Muscle of arm (tissue), 12 donors: ENCODE data around the gene UPF1. TPM values are rescaled to one million over a fixed set of nuclear protein-coding genes. Genes with fewer than 3 reads are reported as not detected.
A peak's percentile ranks its signal among the peaks of the same experiment; 100 is the strongest.
"Not testable (repeated sequence)": the region's sequence is repeated elsewhere in the genome, so short reads cannot be mapped to it uniquely, and the experiment has no call there.

Source experiments
- DNase-seq: peaks from one replicate; pipeline ENCODE4 v3.0.0-alpha.2; 2013
- polyA plus RNA-seq, 12 donors: library from polyadenylated mRNA; unstranded; fragments of 120-200 nt; gene quantifications; one replicate each; pipeline ENCODE4 v1.2.1, GENCODE V29; 2013; ENCODE audit not compliant: insufficient read length in 12 of 12

The UPF1 gene
- polyA plus RNA-seq, 12 donors, result 25.3 to 86.6 (median 33.8) TPM; not detected in 1

- no peak for DNase-seq
These were observed 35.5 kb upstream of the UPF1 start for GRCh38 chr19:18796239-18796638.

- no peak for DNase-seq
These were observed 33.1 kb upstream of the UPF1 start for GRCh38 chr19:18798384-18799352.

- no peak for DNase-seq
These were observed 32.3 kb upstream of the UPF1 start for GRCh38 chr19:18799389-18799970.

- DNase-seq, result no peak
These were observed 31.7 kb upstream of the UPF1 start for GRCh38 chr19:18800079-18800478.

GRCh38 chr19:18800636-18801035 is 31.1 kb upstream of the UPF1 start:
- DNase-seq, result no peak

GRCh38 chr19:18802354-18802753 is 29.4 kb upstream of the UPF1 start:
- no peak for DNase-seq

- no peak for DNase-seq
These were observed 28.1 kb upstream of the UPF1 start for GRCh38 chr19:18803550-18804138.

GRCh38 chr19:18804139-18804601 is 27.6 kb upstream of the UPF1 start:
- no peak for DNase-seq

- DNase-seq, result no peak
These were observed 27.1 kb upstream of the UPF1 start for GRCh38 chr19:18804643-18805042.

- peak; percentile 74 for DNase-seq
These were observed 23.9 kb upstream of the UPF1 start for GRCh38 chr19:18807861-18808331.

GRCh38 chr19:18809149-18809868 is 22.4 kb upstream of the UPF1 start:
- DNase-seq, result no peak

- not testable (repeated sequence) for DNase-seq
These were observed 20.1 kb upstream of the UPF1 start for GRCh38 chr19:18811638-18812037.

GRCh38 chr19:18814063-18814462 is 17.7 kb upstream of the UPF1 start:
- peak; percentile 68 for DNase-seq

GRCh38 chr19:18815673-18816072 is 16.1 kb upstream of the UPF1 start:
- no peak for DNase-seq

GRCh38 chr19:18816645-18817044 is 15.1 kb upstream of the UPF1 start:
- DNase-seq, result not testable (repeated sequence)

- DNase-seq, result no peak
These were observed 14.2 kb upstream of the UPF1 start for GRCh38 chr19:18817574-18817973.

- DNase-seq, result no peak
These were observed 3.0 kb upstream of the UPF1 start for GRCh38 chr19:18828786-18829185.

GRCh38 chr19:18830488-18830887 is 1.3 kb upstream of the UPF1 start:
- no peak for DNase-seq

GRCh38 chr19:18832306-18833140 is 764 bp downstream of the UPF1 start:
- DNase-seq, result no peak

GRCh38 chr19:18833141-18833476 is 1.4 kb downstream of the UPF1 start:
- DNase-seq, result no peak
